Activated CD4-positive, alpha-beta memory T cell treated with anti-CD3 and anti-CD28 coated beads, Interleukin-2, amount 10 ng/mL, durations not matched to agents 7 days and 5 days (primary cell): Measurements from ENCODE around the gene CCDC50. TPM values are rescaled to one million over a fixed set of nuclear protein-coding genes. Genes with fewer than 3 reads are reported as not detected.

ENCODE experiments used
- CTCF ChIA-PET: fragments of 350-600 bp; sonication (Branson Sonifier 250); formaldehyde crosslinking; loops from one replicate; lab custom pipeline; 2021; ENCODE audit warnings: antibody characterized with exemption, inconsistent platforms; lab: Charles Lee
- POLR2A ChIA-PET: fragments of 350-600 bp; sonication (Branson Sonifier 250); formaldehyde crosslinking; loops from one replicate; lab custom pipeline; 2021; ENCODE audit warnings: antibody characterized with exemption; lab: Charles Lee
- DNase-seq: peaks from one replicate; pipeline ENCODE4 v3.0.0-alpha.2; 2020
- H3K27ac Mint-ChIP-seq: one replicate; pipeline ENCODE4 v1.8.0; 2021; ENCODE audit warnings: mild to moderate bottlenecking, mixed read lengths
- H3K27me3 Mint-ChIP-seq: one replicate; pipeline ENCODE4 v1.8.0; 2021; ENCODE audit warnings: mixed read lengths
- H3K36me3 Mint-ChIP-seq: one replicate; pipeline ENCODE4 v1.8.0; 2021; ENCODE audit warnings: low read depth, mixed read lengths
- H3K4me1 Mint-ChIP-seq: one replicate; pipeline ENCODE4 v1.8.0; 2021; ENCODE audit warnings: mixed read lengths
- H3K4me3 Mint-ChIP-seq: one replicate; pipeline ENCODE4 v1.8.0; 2021; ENCODE audit warnings: mild to moderate bottlenecking, mixed read lengths
- H3K9me3 Mint-ChIP-seq: one replicate; pipeline ENCODE4 v1.8.0; 2021; ENCODE audit warnings: mixed read lengths
- total RNA-seq, 2 experiments: library from RNA; stranded (reverse); gene quantifications; one replicate each; pipeline ENCODE4 v1.2.3, GENCODE V29; 2021

The CCDC50 gene
- total RNA-seq, 2 experiments from 2014 or later: 15.5 to 17.0 TPM

DNA sequence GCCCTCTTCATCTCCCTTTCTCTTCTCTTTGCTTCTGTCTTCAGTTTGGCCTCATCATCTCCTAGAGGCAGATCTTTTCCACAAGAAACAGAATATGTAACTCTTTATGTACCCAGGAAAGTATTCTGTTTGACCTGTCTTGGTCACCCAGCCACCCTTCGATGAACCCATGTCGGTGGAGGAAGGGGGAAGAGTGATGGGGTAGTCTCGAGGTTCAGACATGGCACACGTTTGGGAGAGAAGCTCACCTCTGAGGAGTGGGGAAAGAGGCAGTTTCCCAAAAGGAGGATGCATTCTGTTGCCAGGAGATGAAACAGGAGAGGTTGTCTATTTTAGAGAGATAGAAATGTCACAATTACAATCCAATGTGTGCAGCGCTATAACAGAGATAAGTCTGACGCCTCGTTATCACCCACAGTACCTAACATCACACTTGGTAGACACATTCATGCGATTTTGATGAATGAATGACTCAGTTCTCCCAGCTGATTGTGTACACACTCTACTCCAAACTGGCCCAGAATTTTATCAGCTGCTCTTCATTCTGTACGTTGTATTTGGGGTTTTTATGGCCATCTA is 722 bp upstream of the CCDC50 start:
- Mint-ChIP-seq H3K36me3 (no peaks in the 10 kb centered on the region), H3K4me3 (peak overlapping the region; percentile 45), H3K27ac (peak overlapping the region; percentile 29), H3K4me1 (peaks cover 21% of the 10 kb centered on the region), H3K9me3 (peaks cover 4% of the 10 kb centered on the region), H3K27me3 (peaks cover 17% of the 10 kb centered on the region)
- no peak for DNase-seq
- POLR2A ChIA-PET: interaction anchor here (1.1 to 1.2 kb wide), 2 partner anchors 37 to 50 kb away, joined by 3 read pairs; no protein-coding TSS in a partner anchor
- CTCF ChIA-PET: interaction anchor here (1.0 kb wide), 1 partner anchor 38 kb away, joined by 3 read pairs; no protein-coding TSS in a partner anchor

DNA sequence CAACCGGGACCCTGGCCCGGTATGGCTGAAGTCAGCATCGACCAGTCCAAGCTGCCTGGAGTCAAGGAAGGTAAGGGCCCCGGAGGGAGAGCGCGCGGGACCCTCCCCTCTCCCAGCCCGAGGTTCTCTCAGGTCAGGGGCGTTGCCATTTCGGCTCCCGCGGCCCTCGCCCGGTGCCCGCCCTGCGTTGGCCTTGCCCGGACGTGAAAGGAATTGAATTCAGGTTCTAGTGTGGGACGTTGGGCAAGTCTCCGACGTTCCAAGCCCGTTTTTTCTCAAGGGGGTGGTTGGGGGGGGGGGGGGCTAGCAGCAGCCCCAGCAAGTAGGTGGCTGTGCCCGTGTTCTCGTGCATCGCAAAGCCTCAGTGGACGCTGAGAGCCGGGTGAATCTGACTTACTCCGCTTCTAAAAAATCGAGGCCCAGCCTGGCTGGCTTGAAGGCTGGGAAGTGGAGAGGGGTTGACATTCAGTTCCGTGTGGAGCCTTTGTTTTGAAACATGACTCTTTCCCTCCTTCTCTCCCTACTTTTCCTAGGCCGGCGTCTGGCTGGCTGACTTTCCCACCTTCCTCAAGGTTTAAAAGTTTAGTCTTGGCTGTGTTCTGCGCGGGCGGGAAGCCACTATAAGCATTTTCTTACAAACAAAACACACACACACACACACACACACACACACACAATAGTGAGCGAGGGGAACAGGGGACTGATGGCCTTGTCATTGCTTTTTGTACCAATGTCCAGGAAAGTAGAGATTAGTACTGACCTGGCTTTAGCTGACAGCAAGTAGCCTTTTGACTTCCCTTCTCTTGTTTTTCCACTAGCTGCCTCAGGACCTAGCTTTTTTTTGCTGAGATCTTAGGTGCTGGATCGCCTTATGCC is 698 bp downstream of the CCDC50 start, which contains the start of gene UTS2B:
UTS2B (minus strand) TSS at position 873 of the 876 bp plus-strand sequence. CDS start 48,337 bp downstream, outside the sequence.
- POLR2A ChIA-PET: interaction anchor here (0.6 to 1.2 kb wide), 4 partner anchors 28 to 39 kb away, joined by 3 read pairs; no protein-coding TSS in a partner anchor
- peak within 1 kb of the TSS; percentile 54 for H3K27ac Mint-ChIP-seq
- peak within 1 kb of the TSS; percentile 72 for H3K4me3 Mint-ChIP-seq
- peaks cover 15% of the 10 kb centered on the region for H3K27me3 Mint-ChIP-seq
- no peaks in the 10 kb centered on the region for H3K9me3 Mint-ChIP-seq
- H3K36me3 Mint-ChIP-seq: no peaks in the 10 kb centered on the region
- CTCF ChIA-PET: no interaction called here
- peaks cover 21% of the 10 kb centered on the region for H3K4me1 Mint-ChIP-seq
- DNase-seq: peak; percentile 21

DNA sequence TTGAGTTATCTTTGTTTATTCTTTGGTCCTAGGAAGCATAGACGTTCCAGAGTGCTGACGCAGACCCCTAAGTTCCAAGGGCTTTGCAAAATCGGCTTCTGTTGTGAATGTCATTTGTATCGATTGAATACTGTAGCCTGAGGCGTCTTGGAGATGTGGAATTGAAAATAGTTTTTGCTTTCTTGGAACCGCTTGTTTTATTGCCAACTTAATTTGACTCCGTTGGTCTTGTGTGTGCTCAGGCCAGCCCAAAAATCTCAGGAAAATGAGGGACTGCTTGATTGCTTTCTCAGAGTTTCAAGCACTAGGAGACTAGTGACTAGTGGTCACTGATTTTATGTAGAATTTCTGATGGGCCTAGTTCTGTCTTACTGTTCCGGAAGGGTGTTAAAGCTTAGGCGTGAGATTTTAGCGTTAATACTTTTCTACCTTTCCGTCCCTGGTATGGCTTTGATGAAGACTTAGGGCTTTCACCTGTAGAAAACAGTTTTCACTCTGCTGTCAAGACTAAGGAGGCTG is 1.4 kb downstream of the CCDC50 start:
- H3K9me3 Mint-ChIP-seq: no peaks in the 10 kb centered on the region
- DNase-seq: no peak
- H3K4me1 Mint-ChIP-seq: peaks cover 21% of the 10 kb centered on the region
- ChIA-PET CTCF (no interaction called here), POLR2A (interaction anchor here (0.6 to 1.0 kb wide), 2 partner anchors 27 to 40 kb away, joined by 3 read pairs; no protein-coding TSS in a partner anchor)
- peak overlapping the region; percentile 40 for H3K27ac Mint-ChIP-seq
- peak overlapping the region; percentile 72 for H3K4me3 Mint-ChIP-seq
- H3K27me3 Mint-ChIP-seq: peaks cover 15% of the 10 kb centered on the region
- H3K36me3 Mint-ChIP-seq: no peaks in the 10 kb centered on the region

DNA sequence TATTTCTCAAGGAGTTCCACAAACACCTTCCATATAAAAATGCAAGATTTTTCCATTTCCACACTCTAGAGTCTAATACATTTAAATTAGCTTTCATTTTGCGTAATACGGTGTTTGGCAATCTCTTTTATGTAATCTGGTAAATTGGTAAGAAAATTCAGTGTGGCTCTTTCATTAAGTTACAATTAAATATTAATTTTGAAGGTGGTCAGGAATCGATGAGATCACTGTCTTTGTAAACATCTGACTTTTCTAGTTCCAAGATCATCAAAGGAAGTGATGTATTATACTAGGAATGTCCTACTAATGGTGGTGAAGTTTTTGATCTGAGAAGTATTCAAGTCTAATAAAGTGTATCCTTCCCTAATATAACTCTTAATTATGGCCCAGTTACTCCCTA is 2.2 kb downstream of the CCDC50 start:
- POLR2A ChIA-PET: no interaction called here
- no peak overlapping the region for H3K4me3 Mint-ChIP-seq
- H3K27me3 Mint-ChIP-seq: peaks cover 15% of the 10 kb centered on the region
- H3K36me3 Mint-ChIP-seq: no peaks in the 10 kb centered on the region
- no peak overlapping the region for H3K27ac Mint-ChIP-seq
- H3K9me3 Mint-ChIP-seq: no peaks in the 10 kb centered on the region
- H3K4me1 Mint-ChIP-seq: peaks cover 21% of the 10 kb centered on the region
- CTCF ChIA-PET: no interaction called here
- no peak for DNase-seq

DNA sequence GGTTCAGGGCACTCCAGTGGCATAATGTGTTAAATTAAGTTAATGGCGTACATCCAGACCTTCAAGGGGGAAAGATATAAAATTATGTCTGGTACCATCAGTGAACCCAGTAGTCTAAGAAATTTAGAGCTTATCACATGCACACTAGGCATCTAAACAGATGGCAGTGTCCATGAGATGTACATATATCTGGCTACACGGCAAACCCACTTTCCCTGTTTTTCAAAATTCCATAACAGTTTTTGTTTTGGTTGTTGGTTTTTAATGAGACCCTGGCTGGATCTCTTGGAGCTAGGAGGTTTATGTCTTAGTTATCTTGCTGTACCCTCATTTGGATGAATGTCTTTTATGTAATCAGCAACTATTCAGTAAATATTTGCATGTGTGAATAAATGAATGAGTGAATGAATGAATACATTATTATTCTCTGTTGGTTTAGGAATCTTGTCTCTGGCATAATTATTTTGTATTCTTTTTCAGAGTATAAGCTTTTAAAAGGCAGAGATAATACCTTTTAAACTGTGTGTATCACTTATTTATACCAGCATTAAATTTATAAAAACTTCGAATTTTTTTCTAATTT is 4.2 kb downstream of the CCDC50 start:
- peaks cover 13% of the 10 kb centered on the region for H3K27me3 Mint-ChIP-seq
- CTCF ChIA-PET: no interaction called here
- H3K27ac Mint-ChIP-seq: no peak overlapping the region
- POLR2A ChIA-PET: interaction anchor here (1.2 kb wide), 1 partner anchor 15 kb away, joined by 3 read pairs; no protein-coding TSS in a partner anchor
- no peak for DNase-seq
- H3K4me1 Mint-ChIP-seq: peaks cover 19% of the 10 kb centered on the region
- no peaks in the 10 kb centered on the region for H3K36me3 Mint-ChIP-seq
- H3K9me3 Mint-ChIP-seq: no peaks in the 10 kb centered on the region
- no peak overlapping the region for H3K4me3 Mint-ChIP-seq

DNA sequence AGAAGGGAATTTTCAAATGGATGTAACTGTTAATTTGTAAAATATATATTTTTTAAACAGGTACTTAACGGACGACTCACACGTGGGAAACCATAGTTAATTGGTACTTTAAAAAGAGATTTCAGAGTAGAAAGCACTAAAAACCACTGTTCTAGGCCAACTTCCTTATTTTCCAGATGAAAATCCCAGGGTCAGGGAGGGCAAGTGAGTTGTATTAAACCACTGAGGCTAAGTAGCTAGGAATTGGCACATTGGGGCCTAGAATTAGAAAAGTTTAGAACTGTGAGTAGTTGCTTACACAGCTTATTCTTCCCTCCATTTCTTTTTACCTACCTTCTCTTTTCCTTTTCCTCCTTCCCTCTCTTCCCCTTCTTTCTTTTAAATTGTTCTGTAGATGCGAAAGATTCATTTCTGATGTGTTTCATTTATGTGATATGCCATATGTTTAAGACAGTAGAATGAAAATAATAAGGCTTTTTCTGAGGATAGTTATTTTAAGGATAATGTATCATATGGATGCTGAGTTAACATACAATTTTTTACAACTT is 5.2 kb downstream of the CCDC50 start:
- H3K4me3 Mint-ChIP-seq: no peak overlapping the region
- no peak for DNase-seq
- ChIA-PET POLR2A (no interaction called here), CTCF (no interaction called here)
- no peaks in the 10 kb centered on the region for H3K36me3 Mint-ChIP-seq
- no peak overlapping the region for H3K27ac Mint-ChIP-seq
- peaks cover 8% of the 10 kb centered on the region for H3K27me3 Mint-ChIP-seq
- no peaks in the 10 kb centered on the region for H3K9me3 Mint-ChIP-seq
- peaks cover 14% of the 10 kb centered on the region for H3K4me1 Mint-ChIP-seq

DNA sequence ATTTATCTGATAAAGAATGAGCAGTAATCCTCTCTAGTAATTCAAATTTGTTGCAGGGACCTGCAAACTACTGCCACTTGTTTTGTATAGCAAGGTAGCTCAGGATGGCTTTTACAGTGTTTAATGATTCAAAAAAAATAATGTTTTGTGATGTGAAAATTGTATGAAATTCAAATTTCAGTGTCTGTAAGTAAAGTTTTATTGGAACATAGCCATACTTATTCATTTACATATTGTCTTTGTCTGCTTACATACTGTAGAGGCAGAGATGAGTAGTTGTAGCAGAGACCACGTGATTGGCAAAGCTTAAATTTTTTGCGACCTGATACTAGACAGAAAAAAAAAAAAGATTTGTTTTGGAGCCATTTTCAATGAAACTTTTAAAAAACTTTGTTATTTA is 7.6 kb downstream of the CCDC50 start:
- H3K4me1 Mint-ChIP-seq: peaks cover 2% of the 10 kb centered on the region
- H3K27me3 Mint-ChIP-seq: no peaks in the 10 kb centered on the region
- CTCF ChIA-PET: no interaction called here
- no peak for DNase-seq
- no peaks in the 10 kb centered on the region for H3K9me3 Mint-ChIP-seq
- H3K36me3 Mint-ChIP-seq: no peaks in the 10 kb centered on the region
- H3K4me3 Mint-ChIP-seq: no peak overlapping the region
- H3K27ac Mint-ChIP-seq: no peak overlapping the region
- POLR2A ChIA-PET: interaction anchor here (1.1 kb wide), 1 partner anchor 8 kb away, joined by 3 read pairs; no protein-coding TSS in a partner anchor

DNA sequence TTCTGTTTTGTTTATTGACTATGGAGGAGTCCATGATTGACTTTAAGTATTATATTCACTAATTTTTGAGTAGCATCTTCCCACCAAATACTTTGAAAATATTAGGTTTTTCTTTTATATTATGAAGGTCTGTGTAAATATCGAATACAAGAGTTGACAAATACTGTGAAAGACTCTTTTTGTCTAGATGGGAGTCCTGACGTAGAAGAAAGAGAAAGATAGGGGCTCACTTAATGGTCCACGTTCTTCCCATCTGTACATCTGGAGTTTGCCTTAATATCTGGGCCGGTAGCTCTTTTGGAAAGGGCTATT is 8.9 kb downstream of the CCDC50 start:
- no peaks in the 10 kb centered on the region for H3K27me3 Mint-ChIP-seq
- no peak overlapping the region for H3K27ac Mint-ChIP-seq
- no peaks in the 10 kb centered on the region for H3K9me3 Mint-ChIP-seq
- no peak for DNase-seq
- H3K36me3 Mint-ChIP-seq: no peaks in the 10 kb centered on the region
- no peak overlapping the region for H3K4me3 Mint-ChIP-seq
- no peaks in the 10 kb centered on the region for H3K4me1 Mint-ChIP-seq
- CTCF ChIA-PET: no interaction called here
- POLR2A ChIA-PET: no interaction called here

DNA sequence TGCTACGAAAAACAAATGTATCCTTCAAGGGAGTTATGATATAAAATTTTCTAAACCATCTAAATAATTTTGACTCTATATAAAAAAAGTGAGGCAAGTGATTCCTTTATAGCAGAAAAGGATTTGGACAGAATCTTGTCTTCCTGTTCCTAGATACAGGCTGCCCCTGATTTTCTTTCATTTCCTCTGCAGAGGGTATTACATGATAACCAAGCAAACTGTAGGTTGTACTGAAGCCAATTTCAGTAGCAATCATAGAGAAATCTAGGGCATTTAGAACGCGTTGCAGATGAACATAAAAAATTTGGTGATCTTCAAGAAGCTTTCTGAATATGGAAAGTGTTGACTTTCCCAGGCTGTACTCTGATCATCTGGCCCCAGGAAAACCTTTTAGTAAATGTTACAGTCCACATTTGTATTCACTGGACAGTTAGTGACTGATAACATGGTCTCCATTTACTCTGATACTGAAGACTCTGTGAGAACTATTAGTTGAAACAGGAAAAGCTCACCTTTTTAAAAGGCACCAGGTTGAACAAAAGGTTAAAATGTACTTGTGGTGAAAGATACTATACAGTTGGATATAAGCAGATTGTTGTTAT is 10.2 kb downstream of the CCDC50 start:
- POLR2A ChIA-PET: no interaction called here
- Mint-ChIP-seq H3K27me3 (no peaks in the 10 kb centered on the region), H3K27ac (no peak overlapping the region), H3K9me3 (no peaks in the 10 kb centered on the region), H3K4me3 (no peak overlapping the region), H3K4me1 (no peaks in the 10 kb centered on the region), H3K36me3 (no peaks in the 10 kb centered on the region)
- DNase-seq: no peak
- CTCF ChIA-PET: no interaction called here

DNA sequence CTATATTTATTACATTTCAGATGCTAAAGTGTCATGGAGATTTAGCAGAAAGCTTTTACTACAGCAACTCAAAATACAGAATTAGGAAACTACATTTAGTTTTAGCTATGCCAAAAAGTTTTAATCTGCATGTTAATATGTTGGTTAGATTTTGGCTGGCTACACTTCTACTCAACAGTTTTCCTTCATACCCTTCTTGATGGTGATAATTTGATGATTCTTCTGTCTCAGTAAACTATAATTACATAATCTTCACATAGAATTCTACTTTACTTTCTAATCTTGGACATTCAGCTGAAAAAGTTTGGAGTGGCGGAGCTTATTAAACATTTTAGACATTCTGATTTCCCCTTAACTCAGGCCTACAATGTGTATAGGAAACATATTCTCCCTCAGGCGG is 11.2 kb downstream of the CCDC50 start:
- Mint-ChIP-seq H3K9me3 (no peaks in the 10 kb centered on the region), H3K27ac (no peak overlapping the region), H3K4me1 (peaks cover 6% of the 10 kb centered on the region), H3K27me3 (no peaks in the 10 kb centered on the region), H3K36me3 (no peaks in the 10 kb centered on the region), H3K4me3 (no peak overlapping the region)
- POLR2A ChIA-PET: no interaction called here
- no peak for DNase-seq
- CTCF ChIA-PET: no interaction called here

DNA sequence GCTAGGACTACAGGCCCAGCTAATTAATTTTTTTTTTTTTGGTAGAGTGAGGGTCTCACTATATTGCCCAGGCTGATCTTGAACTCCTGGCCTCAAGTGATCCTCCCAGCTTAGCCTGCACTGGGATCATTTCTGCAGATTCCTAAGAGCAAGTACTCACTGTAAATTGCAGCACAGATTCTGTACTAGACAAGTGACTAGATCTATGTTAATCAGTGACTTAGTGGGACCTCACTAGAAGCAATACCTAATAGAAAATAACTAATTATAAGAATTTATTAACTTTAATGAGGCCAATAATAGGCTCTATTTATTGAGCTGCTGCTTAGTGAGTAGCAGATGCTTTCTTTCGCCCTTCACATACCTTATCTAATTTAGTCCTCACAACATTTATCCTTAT is 11.8 kb downstream of the CCDC50 start:
- no peak for DNase-seq
- Mint-ChIP-seq H3K36me3 (no peaks in the 10 kb centered on the region), H3K4me3 (no peak overlapping the region), H3K27me3 (no peaks in the 10 kb centered on the region), H3K4me1 (peaks cover 7% of the 10 kb centered on the region), H3K9me3 (no peaks in the 10 kb centered on the region), H3K27ac (no peak overlapping the region)
- POLR2A ChIA-PET: no interaction called here
- CTCF ChIA-PET: no interaction called here

DNA sequence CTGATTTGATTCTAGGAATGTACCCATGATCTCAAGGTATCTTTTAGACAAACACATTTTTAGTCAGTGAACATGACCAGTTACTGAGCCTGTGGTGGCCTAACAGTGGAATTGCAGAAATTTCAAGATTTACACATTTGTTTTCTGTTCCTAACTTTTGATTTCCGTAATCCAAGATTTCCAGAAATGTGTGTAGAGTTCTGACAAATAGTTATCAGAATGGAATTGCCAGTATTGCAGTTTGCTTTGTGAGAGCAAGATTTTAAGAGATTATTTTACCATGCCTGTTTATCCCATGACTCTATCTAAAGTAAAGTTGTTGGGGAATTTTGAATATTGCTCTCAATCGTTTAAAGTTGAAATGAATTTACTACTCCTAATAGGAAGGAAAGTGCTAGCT is 12.8 kb downstream of the CCDC50 start:
- no peaks in the 10 kb centered on the region for H3K36me3 Mint-ChIP-seq
- no peak for DNase-seq
- no peaks in the 10 kb centered on the region for H3K9me3 Mint-ChIP-seq
- H3K4me1 Mint-ChIP-seq: peaks cover 7% of the 10 kb centered on the region
- POLR2A ChIA-PET: no interaction called here
- CTCF ChIA-PET: no interaction called here
- H3K4me3 Mint-ChIP-seq: no peak overlapping the region
- no peak overlapping the region for H3K27ac Mint-ChIP-seq
- no peaks in the 10 kb centered on the region for H3K27me3 Mint-ChIP-seq
